Adipocyte (in vitro differentiated cells): ENCODE data around the gene MRS2.
"Not testable (repeated sequence)": the region's sequence is repeated elsewhere in the genome, so short reads cannot be mapped to it uniquely, and the experiment has no call there.

Experiments
- DNase-seq: peaks from one replicate; pipeline ENCODE4 v3.0.0-alpha.2; 2015; ENCODE audit warnings: low read depth
- H3K27me3 ChIP-seq: replicated peaks from 2 replicates; pipeline ENCODE4 v1.7.0; 2013; ENCODE audit warnings: mild to moderate bottlenecking, low read length, moderate library complexity; ENCODE audit not compliant: control insufficient read depth, insufficient read depth
- H3K36me3 ChIP-seq: 2 replicates; pipeline ENCODE4 v1.7.0; 2013; ENCODE audit warnings: low read length, mild to moderate bottlenecking, moderate library complexity; ENCODE audit not compliant: control insufficient read depth, insufficient read depth, severe bottlenecking
- H3K4me1 ChIP-seq: 2 replicates; pipeline ENCODE4 v1.7.0; 2013; ENCODE audit warnings: mild to moderate bottlenecking, low read length, moderate library complexity; ENCODE audit not compliant: control insufficient read depth, insufficient read depth
- H3K4me3 ChIP-seq: 2 replicates; pipeline ENCODE4 v1.7.0; 2013; ENCODE audit warnings: mild to moderate bottlenecking, low read length, moderate library complexity
- H3K9ac ChIP-seq: 2 replicates; pipeline ENCODE4 v1.7.0; 2013; ENCODE audit warnings: mild to moderate bottlenecking, low read length, moderate library complexity
- H3K9me3 ChIP-seq: 2 replicates; pipeline ENCODE4 v1.7.0; 2013; ENCODE audit warnings: mild to moderate bottlenecking, low read length, moderate library complexity; ENCODE audit not compliant: control insufficient read depth

MRS2 gene, protein sequence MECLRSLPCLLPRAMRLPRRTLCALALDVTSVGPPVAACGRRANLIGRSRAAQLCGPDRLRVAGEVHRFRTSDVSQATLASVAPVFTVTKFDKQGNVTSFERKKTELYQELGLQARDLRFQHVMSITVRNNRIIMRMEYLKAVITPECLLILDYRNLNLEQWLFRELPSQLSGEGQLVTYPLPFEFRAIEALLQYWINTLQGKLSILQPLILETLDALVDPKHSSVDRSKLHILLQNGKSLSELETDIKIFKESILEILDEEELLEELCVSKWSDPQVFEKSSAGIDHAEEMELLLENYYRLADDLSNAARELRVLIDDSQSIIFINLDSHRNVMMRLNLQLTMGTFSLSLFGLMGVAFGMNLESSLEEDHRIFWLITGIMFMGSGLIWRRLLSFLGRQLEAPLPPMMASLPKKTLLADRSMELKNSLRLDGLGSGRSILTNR

DNA sequence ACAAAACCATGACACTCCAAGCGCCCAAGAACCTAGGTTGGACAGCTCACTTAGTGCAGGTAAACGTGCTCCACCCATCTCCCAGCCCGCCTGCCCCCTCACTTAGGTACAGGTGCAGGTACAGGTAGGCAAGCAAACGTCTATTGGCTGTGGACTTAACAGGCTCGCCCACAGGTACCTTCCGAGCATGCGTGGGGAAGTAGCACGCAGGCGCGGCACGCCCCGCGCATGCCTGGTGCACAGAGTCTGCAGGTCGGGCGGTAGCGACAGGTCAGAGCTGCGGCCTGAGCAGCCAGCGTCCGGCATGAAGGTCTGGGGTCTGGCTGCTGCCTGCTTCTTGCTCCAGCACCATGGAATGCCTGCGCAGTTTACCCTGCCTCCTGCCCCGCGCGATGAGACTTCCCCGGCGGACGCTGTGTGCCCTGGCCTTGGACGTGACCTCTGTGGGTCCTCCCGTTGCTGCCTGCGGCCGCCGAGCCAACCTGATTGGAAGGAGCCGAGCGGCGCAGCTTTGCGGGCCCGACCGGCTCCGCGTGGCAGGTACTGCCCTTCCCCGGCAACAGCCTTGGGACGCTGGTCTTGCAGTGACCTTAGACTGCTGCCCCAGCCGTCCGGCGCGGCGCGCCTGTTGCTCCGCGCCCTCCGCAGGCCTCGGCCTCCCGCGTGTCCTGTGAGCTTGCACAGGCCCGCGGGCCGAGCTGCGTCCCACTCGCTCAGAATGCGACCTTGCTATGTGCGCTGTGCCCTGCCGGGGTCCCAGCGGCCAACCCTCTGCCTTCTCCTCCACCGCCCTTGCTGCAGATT is at the start of gene MRS2:
Gene MRS2 (plus strand): TSS at position 240 of the 804 bp plus-strand sequence. CDS start 111 bp downstream, at position 351.
- H3K27me3 ChIP-seq: peaks cover 6% of the 10 kb centered on the region
- no peaks in the 10 kb centered on the region for H3K9me3 ChIP-seq
- H3K4me3 ChIP-seq: peak within 1 kb of the TSS; percentile 93
- peaks cover 16% of the 10 kb centered on the region for H3K4me1 ChIP-seq
- peak within 1 kb of the TSS; percentile 92 for H3K9ac ChIP-seq
- peak; percentile 69 for DNase-seq
- H3K36me3 ChIP-seq: peaks cover 11% of the 10 kb centered on the region

DNA sequence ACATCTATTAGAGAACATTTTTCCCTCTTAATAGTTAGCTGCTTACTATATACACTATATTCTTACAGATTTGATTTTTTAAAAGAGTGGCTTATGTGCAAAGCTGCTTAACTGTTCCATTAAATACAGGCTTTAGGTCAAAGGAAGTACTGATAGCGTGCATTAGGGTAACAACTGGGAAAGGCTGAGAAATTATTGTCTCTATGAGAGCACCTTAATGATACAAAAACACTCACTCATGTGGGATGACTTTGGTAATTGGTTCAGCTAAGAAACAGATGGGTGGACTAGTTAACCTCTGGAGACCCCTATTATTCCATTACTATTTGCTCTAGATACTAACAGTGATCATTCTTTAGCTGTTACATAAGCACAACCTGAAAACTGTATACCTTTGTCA is 48.9 kb upstream of the MRS2 start:
- no peaks in the 10 kb centered on the region for H3K36me3 ChIP-seq
- DNase-seq: no peak
- H3K9me3 ChIP-seq: no peaks in the 10 kb centered on the region
- H3K27me3 ChIP-seq: peaks cover 12% of the 10 kb centered on the region
- H3K4me1 ChIP-seq: peaks cover 8% of the 10 kb centered on the region
- no peak overlapping the region for H3K9ac ChIP-seq
- H3K4me3 ChIP-seq: no peak overlapping the region

- Histone ChIP-seq H3K9me3 (no peaks in the 10 kb centered on the region), H3K36me3 (no peaks in the 10 kb centered on the region), H3K9ac (no peak overlapping the region), H3K4me1 (peaks cover 15% of the 10 kb centered on the region), H3K4me3 (no peak overlapping the region), H3K27me3 (peaks cover 16% of the 10 kb centered on the region)
- no peak for DNase-seq
Observed at GRCh38 chr6:24355393-24355792, 47.3 kb upstream of the MRS2 start.

DNA sequence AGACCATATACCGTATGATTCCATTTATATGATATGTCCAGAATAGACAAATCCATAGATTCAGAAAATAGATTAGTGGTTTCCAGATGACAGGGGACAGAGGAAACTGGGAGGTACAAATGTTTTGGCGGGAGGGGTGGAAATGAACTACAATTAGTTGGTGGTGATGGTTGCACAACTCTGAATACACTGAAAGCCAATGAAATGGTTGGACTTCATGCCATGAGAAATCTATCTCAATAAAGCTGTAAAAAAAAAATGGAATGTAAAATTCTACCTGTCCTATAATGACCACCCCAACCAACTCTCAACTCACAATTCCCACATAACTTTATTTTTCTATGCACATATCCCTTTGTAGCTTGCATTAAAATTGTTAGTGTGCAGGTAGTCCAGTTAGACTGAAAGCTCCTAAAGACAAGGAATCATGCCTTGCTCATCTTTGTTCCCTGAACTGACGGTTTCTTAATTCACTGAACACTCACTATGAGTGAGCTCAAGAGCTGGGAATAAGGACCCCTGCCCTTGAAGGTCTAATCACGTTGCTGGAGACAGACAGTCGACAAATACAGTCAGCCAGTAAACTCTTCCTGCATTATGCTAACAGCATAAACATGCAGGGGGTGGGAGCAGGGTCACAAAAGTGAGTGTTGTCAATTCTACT is 46.3 kb upstream of the MRS2 start:
- peaks cover 15% of the 10 kb centered on the region for H3K4me1 ChIP-seq
- H3K9me3 ChIP-seq: no peaks in the 10 kb centered on the region
- H3K36me3 ChIP-seq: no peaks in the 10 kb centered on the region
- H3K27me3 ChIP-seq: peaks cover 16% of the 10 kb centered on the region
- no peak for DNase-seq
- no peak overlapping the region for H3K9ac ChIP-seq
- no peak overlapping the region for H3K4me3 ChIP-seq

- Histone ChIP-seq H3K9ac (no peak within 1 kb of the TSS), H3K4me1 (peaks cover 15% of the 10 kb centered on the region), H3K4me3 (peak within 1 kb of the TSS; percentile 52), H3K27me3 (peaks cover 17% of the 10 kb centered on the region), H3K36me3 (no peaks in the 10 kb centered on the region), H3K9me3 (no peaks in the 10 kb centered on the region)
- no peak for DNase-seq
Observed at GRCh38 chr6:24357336-24358218, 45.2 kb upstream of the MRS2 start, which contains the start of gene DCDC2. TSS of gene DCDC2 (minus strand) at chr6:24358059. CDS start at chr6:24357750, 309 bp downstream.

- no peak for DNase-seq
- H3K27me3 ChIP-seq: peaks cover 21% of the 10 kb centered on the region
- H3K9ac ChIP-seq: no peak overlapping the region
- no peaks in the 10 kb centered on the region for H3K9me3 ChIP-seq
- peak overlapping the region; percentile 52 for H3K4me3 ChIP-seq
- no peaks in the 10 kb centered on the region for H3K36me3 ChIP-seq
- H3K4me1 ChIP-seq: peaks cover 15% of the 10 kb centered on the region
Observed at GRCh38 chr6:24358219-24358821, 44.4 kb upstream of the MRS2 start.

DNA sequence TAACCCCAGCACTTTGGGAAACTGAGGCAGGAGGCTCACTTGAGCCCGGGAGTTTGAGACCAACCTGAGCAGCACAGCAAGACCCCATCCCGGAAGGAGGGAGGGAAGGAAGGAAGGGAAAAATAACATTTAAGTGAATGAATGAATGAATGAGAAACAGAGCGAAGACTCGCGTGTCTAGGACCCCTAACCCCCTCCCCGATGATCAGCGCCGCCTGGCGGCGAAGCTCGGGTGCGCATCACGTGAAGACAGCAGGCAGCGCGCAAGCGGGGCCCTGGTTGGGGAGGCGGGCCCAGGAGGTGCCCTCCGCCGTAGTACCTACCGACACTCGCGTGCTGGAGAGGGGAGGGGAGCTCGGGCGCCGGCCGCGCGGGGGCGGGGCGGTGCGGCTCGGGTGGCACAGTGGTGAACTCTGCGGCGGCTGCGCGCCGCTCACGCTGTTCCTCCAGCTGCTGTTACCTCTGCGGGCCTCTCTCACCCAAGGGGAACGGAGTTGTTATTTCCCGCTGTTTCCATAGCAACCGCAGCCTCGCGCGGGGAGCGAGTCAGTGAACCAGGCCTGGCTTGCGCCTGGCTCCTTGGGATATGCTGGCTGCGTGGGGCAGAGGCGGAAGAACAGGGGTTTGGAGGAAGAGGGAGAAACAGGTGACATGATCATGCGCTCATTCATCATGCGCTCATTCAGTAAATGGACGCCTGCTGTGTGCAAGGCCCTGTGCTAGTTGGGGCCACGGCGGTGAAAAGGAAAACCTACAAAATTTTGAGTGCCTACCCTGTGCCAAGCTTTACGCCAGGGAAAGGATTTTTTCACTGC is 42.9 kb upstream of the MRS2 start:
- Histone ChIP-seq H3K9me3 (no peaks in the 10 kb centered on the region), H3K4me3 (peak overlapping the region; percentile 78), H3K36me3 (no peaks in the 10 kb centered on the region), H3K4me1 (peaks cover 15% of the 10 kb centered on the region), H3K9ac (peak overlapping the region; percentile 56), H3K27me3 (peaks cover 21% of the 10 kb centered on the region)
- DNase-seq: peak; percentile 77

- peaks cover 15% of the 10 kb centered on the region for H3K4me1 ChIP-seq
- peaks cover 19% of the 10 kb centered on the region for H3K27me3 ChIP-seq
- not testable (repeated sequence) for H3K9me3 ChIP-seq, DNase-seq, H3K36me3 ChIP-seq, H3K4me3 ChIP-seq, H3K9ac ChIP-seq
Observed at GRCh38 chr6:24362363-24362762, 40.4 kb upstream of the MRS2 start.

- not testable (repeated sequence) for H3K27me3 ChIP-seq, H3K4me1 ChIP-seq, DNase-seq, H3K36me3 ChIP-seq, H3K4me3 ChIP-seq, H3K9ac ChIP-seq, H3K9me3 ChIP-seq
Observed at GRCh38 chr6:24365103-24365633, 37.6 kb upstream of the MRS2 start.
